SK-N-SH (cell line): ENCODE data around the gene CPN2. TPM values are rescaled to one million over a fixed set of nuclear protein-coding genes. Genes with fewer than 3 reads are reported as not detected.

Experiments
- CTCF ChIA-PET: fragments of 300-600, 350-600 bp; formaldehyde crosslinking; extraction: SDS; loops from one replicate; lab custom pipeline; 2021; lab: Yijun Ruan, JAX
- POLR2A ChIA-PET: fragments of 350-600 bp; sonication (Branson Sonifier 250); formaldehyde crosslinking; extraction: SDS; loops from one replicate; lab custom pipeline; 2020; ENCODE audit warnings: antibody characterized with exemption, inconsistent platforms; lab: Yijun Ruan, JAX
- DNase-seq: peaks from one replicate; pipeline ENCODE4 v3.0.0; 2012
- H2AFZ ChIP-seq: fragments of 200-600 bp; sonication (generic); 2 replicates; pipeline ENCODE4 v1.8.1; 2016; ENCODE audit warnings: antibody characterized with exemption, mild to moderate bottlenecking, low read depth
- H3F3A ChIP-seq: fragments of 200-600 bp; sonication (generic); replicated peaks from 2 replicates; pipeline ENCODE3; 2016; ENCODE audit warnings: antibody characterized with exemption, mild to moderate bottlenecking; ENCODE audit not compliant: insufficient read depth
- H3K27ac ChIP-seq, 2 experiments: fragments of 200-500 bp in 1 of 2; fragments of 200-600 bp in 1 of 2; sonication (Bioruptor generic) in 1 of 2; sonication (generic), shearing (Covaris generic) in 1 of 2; 2 replicates each; pipeline versions ENCODE4 v1.5.1 to v1.6.1; 2014 to 2016; ENCODE audit warnings: low read depth in 2 of 2, inconsistent platforms in 1 of 2, low read length in 1 of 2, mild to moderate bottlenecking in 1 of 2, mixed read lengths in 1 of 2
- H3K27me3 ChIP-seq: fragments of 200-600 bp; sonication (generic), shearing (Covaris generic); 2 replicates; pipeline ENCODE4 v1.6.1; 2016; ENCODE audit warnings: mixed run types; ENCODE audit not compliant: insufficient read depth
- H3K36me3 ChIP-seq, 2 experiments: fragments of 200-500 bp in 1 of 2; fragments of 200-600 bp in 1 of 2; sonication (Bioruptor generic) in 1 of 2; sonication (generic) in 1 of 2; replicated peaks in 1 of 2; 2 replicates each; pipeline versions ENCODE3 to v1.5.1; 2014 to 2016; ENCODE audit warnings: low read length in 1 of 2, mild to moderate bottlenecking in 1 of 2; ENCODE audit not compliant: insufficient read depth in 2 of 2, control insufficient read depth in 1 of 2
- H3K4me1 ChIP-seq, 2 experiments: fragments of 200-500 bp in 1 of 2; fragments of 200-600 bp in 1 of 2; sonication (Bioruptor generic) in 1 of 2; sonication (generic), shearing (Covaris generic) in 1 of 2; 2 replicates each; pipeline versions ENCODE4 v1.5.1 to v1.6.1; 2014 to 2016; ENCODE audit warnings: low read depth in 1 of 2, low read length in 1 of 2, mixed run types in 1 of 2; ENCODE audit not compliant: insufficient read depth in 2 of 2, control insufficient read depth in 1 of 2
- H3K4me2 ChIP-seq: fragments of 200-600 bp; sonication (generic), shearing (Covaris generic); 2 replicates; pipeline ENCODE4 v1.6.1; 2017; ENCODE audit warnings: mixed run types
- H3K4me3 ChIP-seq, 2 experiments: fragments of 200-500 bp in 1 of 2; fragments of 200-600 bp in 1 of 2; sonication (Bioruptor generic) in 1 of 2; sonication (generic), shearing (Covaris generic) in 1 of 2; 2 replicates each; pipeline versions ENCODE4 v1.5.1 to v1.8.1; 2014 to 2016; ENCODE audit warnings: low read depth in 2 of 2, inconsistent platforms in 1 of 2, low read length in 1 of 2, mild to moderate bottlenecking in 1 of 2, mixed read lengths in 1 of 2, moderate library complexity in 1 of 2
- H3K79me2 ChIP-seq: fragments of 200-600 bp; sonication (generic); 2 replicates; pipeline ENCODE4 v1.8.1; 2017; ENCODE audit warnings: mild to moderate bottlenecking; ENCODE audit not compliant: insufficient read depth
- H3K9ac ChIP-seq: fragments of 200-600 bp; sonication (generic); 2 replicates; pipeline ENCODE4 v1.6.1; 2017; ENCODE audit warnings: mixed run types
- H3K9me2 ChIP-seq: fragments of 200-600 bp; sonication (generic); 2 replicates; pipeline ENCODE4 v1.6.1; 2017; ENCODE audit warnings: mixed run types
- H3K9me3 ChIP-seq: fragments of 200-600 bp; sonication (generic); 2 replicates; pipeline ENCODE4 v1.6.1; 2017; ENCODE audit warnings: mixed run types, mild to moderate bottlenecking, moderate library complexity
- H4K20me1 ChIP-seq: fragments of 200-600 bp; sonication (generic); 2 replicates; pipeline ENCODE4 v1.6.1; 2017; ENCODE audit warnings: mild to moderate bottlenecking, mixed run types; ENCODE audit not compliant: insufficient read depth
- CHD2 ChIP-seq: fragments of 150-350 bp; IDR thresholded peaks from 2 replicates; pipeline ENCODE4 v1.6.1; 2018; ENCODE audit warnings: low read length; ENCODE audit not compliant: partially characterized antibody
- EP300 ChIP-seq, 2 experiments: IDR thresholded peaks; 2 replicates each; pipeline versions ENCODE4 v1.4.0 to v1.6.1; 2012; ENCODE audit warnings: borderline replicate concordance in 1 of 2, low read depth in 1 of 2, low read length in 1 of 2
- EZH2phosphoT487 ChIP-seq: fragments of 200-600 bp; sonication (generic); IDR thresholded peaks from 2 replicates; pipeline ENCODE4 v1.6.1; 2017; ENCODE audit warnings: low read depth, mixed run types, mild to moderate bottlenecking, antibody characterized with exemption, moderate library complexity, borderline replicate concordance
- FOXM1 ChIP-seq: IDR thresholded peaks from 2 replicates; pipeline ENCODE4 v1.4.0; 2012; ENCODE audit warnings: low read depth, mild to moderate bottlenecking
- GATA2 ChIP-seq: sonication (generic); formaldehyde crosslinking; IDR thresholded peaks from 2 replicates; pipeline ENCODE4 v1.5.0; 2020; ENCODE audit warnings: mild to moderate bottlenecking, missing genetic modification reagents
- MEF2A ChIP-seq: IDR thresholded peaks from 2 replicates; pipeline ENCODE4 v1.4.0; 2012; ENCODE audit warnings: low read depth, borderline replicate concordance
- MXI1 ChIP-seq: IDR thresholded peaks from 2 replicates; pipeline ENCODE4 v1.6.1; 2012; ENCODE audit warnings: mild to moderate bottlenecking, low read depth, low read length, improper control_type of control experiment
- PBX3 ChIP-seq: IDR thresholded peaks from 2 replicates; pipeline ENCODE4; 2012
- RAD21 ChIP-seq: IDR thresholded peaks from 2 replicates; pipeline ENCODE4 v1.6.1; 2012; ENCODE audit warnings: mild to moderate bottlenecking, low read length
- RCOR1 ChIP-seq: fragments of 150-350 bp; IDR thresholded peaks from 2 replicates; pipeline ENCODE4 v1.6.1; 2017; ENCODE audit warnings: antibody characterized with exemption, low read length
- REST ChIP-seq: IDR thresholded peaks from 2 replicates; pipeline ENCODE4 v1.6.1; 2012; ENCODE audit warnings: mild to moderate bottlenecking, low read depth, low read length, moderate library complexity
- SIN3A ChIP-seq: IDR thresholded peaks from 2 replicates; pipeline ENCODE4 v1.6.1; 2012; ENCODE audit warnings: low read depth, mild to moderate bottlenecking, low read length, moderate library complexity, borderline replicate concordance
- TCF12 ChIP-seq: IDR thresholded peaks from 2 replicates; pipeline ENCODE4 v1.4.0; 2012
- TEAD4 ChIP-seq: IDR thresholded peaks from 2 replicates; pipeline ENCODE4 v1.4.0; 2012; ENCODE audit warnings: mild to moderate bottlenecking, borderline replicate concordance; ENCODE audit not compliant: insufficient read depth
- USF1 ChIP-seq: IDR thresholded peaks from 2 replicates; pipeline ENCODE4 v1.4.0; 2012; ENCODE audit warnings: low read depth, borderline replicate concordance
- WGBS: methylation state at CpG from one replicate; pipeline ENCODE4 v1.1.6; 2017; ENCODE audit warnings: low lambda C conversion rate; 5-methylcytosine and 5-hydroxymethylcytosine counted together
- polyA plus RNA-seq, 3 experiments: library from polyadenylated mRNA; depleted of rRNA; stranded (reverse); fragments of >200 nt; gene quantifications; 2 replicates each; pipeline ENCODE4 v1.2.3, GENCODE V29; 2012
- TF ChIP-seq, protein P1 (sequence below): fragments of 150-350 bp; IDR thresholded peaks from 2 replicates; pipeline ENCODE4 v1.6.1; 2016; ENCODE audit warnings: mild to moderate bottlenecking, low read depth, low read length
- TF ChIP-seq, protein P2 (sequence below): fragments of 150-350 bp; IDR thresholded peaks from 2 replicates; pipeline ENCODE4 v1.6.1; 2017; ENCODE audit warnings: antibody characterized with exemption, low read length, low read depth, borderline replicate concordance

Gene CPN2
- polyA plus RNA-seq, 1 of the 3 experiments (the other 2 are of a cell fraction), result not detected

DNA sequence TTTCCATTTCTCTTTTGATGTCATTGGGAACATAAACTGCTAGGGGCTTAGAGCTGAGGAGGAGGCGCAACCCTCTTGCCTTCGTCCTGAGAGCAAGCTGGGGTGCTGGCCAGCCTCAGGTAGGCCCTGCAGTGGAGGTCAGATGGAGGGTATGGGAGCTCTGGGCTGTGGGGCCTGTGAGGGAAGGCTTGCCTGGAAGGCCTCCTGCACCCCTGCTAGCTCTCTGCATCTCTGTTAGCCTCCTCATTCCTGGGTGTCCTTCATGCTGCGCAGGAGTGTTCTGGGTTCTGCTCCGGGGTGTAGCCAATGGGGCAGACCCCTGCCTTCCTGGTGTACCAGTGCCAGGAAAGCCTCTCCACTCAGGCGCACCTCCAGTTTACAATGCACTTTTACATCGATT lies 36.1 kb upstream of the CPN2 start:
- Histone ChIP-seq H2AFZ (no peak overlapping the region), H3K4me1 (no peaks in the 10 kb centered on the region), H3K9ac (no peak overlapping the region), H3F3A (no peaks in the 10 kb centered on the region), H3K9me2 (no peaks in the 10 kb centered on the region), H3K36me3 (no peaks in the 10 kb centered on the region), H3K9me3 (no peaks in the 10 kb centered on the region; the same call in 1 of the 2 replicates), H3K4me2 (no peak overlapping the region), H3K27ac (no peak overlapping the region), H3K4me3 (no peak overlapping the region), H3K27me3 (no peaks in the 10 kb centered on the region), H4K20me1 (no peaks in the 10 kb centered on the region), H3K79me2 (no peaks in the 10 kb centered on the region)
- CTCF ChIA-PET, result interaction anchor here (0.9 to 2.0 kb wide), 4 partner anchors 17 to 53 kb away, joined by 3 to 7 read pairs (median 4); no protein-coding TSS in a partner anchor
- TF ChIP-seq, protein P1, sequence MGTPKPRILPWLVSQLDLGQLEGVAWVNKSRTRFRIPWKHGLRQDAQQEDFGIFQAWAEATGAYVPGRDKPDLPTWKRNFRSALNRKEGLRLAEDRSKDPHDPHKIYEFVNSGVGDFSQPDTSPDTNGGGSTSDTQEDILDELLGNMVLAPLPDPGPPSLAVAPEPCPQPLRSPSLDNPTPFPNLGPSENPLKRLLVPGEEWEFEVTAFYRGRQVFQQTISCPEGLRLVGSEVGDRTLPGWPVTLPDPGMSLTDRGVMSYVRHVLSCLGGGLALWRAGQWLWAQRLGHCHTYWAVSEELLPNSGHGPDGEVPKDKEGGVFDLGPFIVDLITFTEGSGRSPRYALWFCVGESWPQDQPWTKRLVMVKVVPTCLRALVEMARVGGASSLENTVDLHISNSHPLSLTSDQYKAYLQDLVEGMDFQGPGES, result no peak
- no peak for TF ChIP-seq MXI1
- no peak for TF ChIP-seq GATA2 (CRISPR knock-in tag)
- TF ChIP-seq TEAD4, result no peak
- no peak for TF ChIP-seq RAD21
- no peak for TF ChIP-seq RCOR1
- no peak for TF ChIP-seq CHD2
- DNase-seq, result no peak
- POLR2A ChIA-PET, result no interaction called here
- WGBS, result 88% methylated on average over 3 of the region's 6 CpGs

- CTCF ChIA-PET, result interaction anchor here (0.9 to 2.0 kb wide), 5 partner anchors 10 to 53 kb away, joined by 3 to 7 read pairs (median 4); no protein-coding TSS in a partner anchor
These were observed 35.5 kb upstream of the CPN2 start for GRCh38 chr3:194386648-194387047.

More at GRCh38 chr3:194386648-194387047, 35.5 kb upstream of the CPN2 start:
- Histone ChIP-seq H3K4me3 (no peak overlapping the region), H3K9ac (no peak overlapping the region), H3K27me3 (no peaks in the 10 kb centered on the region), H3K79me2 (no peaks in the 10 kb centered on the region), H3K4me1 (peaks cover 0 to 1% of the 10 kb centered on the region in 2 experiments; a peak in 1 of 4 replicates), H3K4me2 (no peak overlapping the region), H3K36me3 (no peaks in the 10 kb centered on the region), H3K9me2 (no peaks in the 10 kb centered on the region), H2AFZ (no peak overlapping the region), H3F3A (no peaks in the 10 kb centered on the region), H4K20me1 (no peaks in the 10 kb centered on the region), H3K27ac (no peak overlapping the region), H3K9me3 (no peaks in the 10 kb centered on the region; the same call in 1 of the 2 replicates)
- 70% methylated on average over 7 of the region's 7 CpGs for WGBS
- TF ChIP-seq EZH2phosphoT487 (no peak), USF1 (no peak), TEAD4 (no peak), PBX3 (no peak), TCF12 (no peak), REST (no peak), SIN3A (no peak), MEF2A (no peak), EP300 (IDR thresholded peaks at IDR 0.05; ENCODE audit: borderline replicate concordance in 1 of 2, low read depth in 1 of 2, low read length in 1 of 2) (no peak), FOXM1 (no peak), RAD21 (no peak)
- TF ChIP-seq, protein P2, sequence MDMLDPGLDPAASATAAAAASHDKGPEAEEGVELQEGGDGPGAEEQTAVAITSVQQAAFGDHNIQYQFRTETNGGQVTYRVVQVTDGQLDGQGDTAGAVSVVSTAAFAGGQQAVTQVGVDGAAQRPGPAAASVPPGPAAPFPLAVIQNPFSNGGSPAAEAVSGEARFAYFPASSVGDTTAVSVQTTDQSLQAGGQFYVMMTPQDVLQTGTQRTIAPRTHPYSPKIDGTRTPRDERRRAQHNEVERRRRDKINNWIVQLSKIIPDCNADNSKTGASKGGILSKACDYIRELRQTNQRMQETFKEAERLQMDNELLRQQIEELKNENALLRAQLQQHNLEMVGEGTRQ, result no peak
- TF ChIP-seq, protein P1, result no peak
- no peak for DNase-seq
- POLR2A ChIA-PET, result no interaction called here
